GM19452 (cell line): Measurements from ENCODE around the gene ARHGAP26.
"Not testable (repeated sequence)": the region's sequence is repeated elsewhere in the genome, so short reads cannot be mapped to it uniquely, and the experiment has no call there.

Source experiments
- ATAC-seq: cut with Tn5 transposase; IDR thresholded peaks from one replicate; pipeline ENCODE4 v1.9.1; 2021; ENCODE audit not compliant: unreplicated experiment

ARHGAP26 gene

DNA sequence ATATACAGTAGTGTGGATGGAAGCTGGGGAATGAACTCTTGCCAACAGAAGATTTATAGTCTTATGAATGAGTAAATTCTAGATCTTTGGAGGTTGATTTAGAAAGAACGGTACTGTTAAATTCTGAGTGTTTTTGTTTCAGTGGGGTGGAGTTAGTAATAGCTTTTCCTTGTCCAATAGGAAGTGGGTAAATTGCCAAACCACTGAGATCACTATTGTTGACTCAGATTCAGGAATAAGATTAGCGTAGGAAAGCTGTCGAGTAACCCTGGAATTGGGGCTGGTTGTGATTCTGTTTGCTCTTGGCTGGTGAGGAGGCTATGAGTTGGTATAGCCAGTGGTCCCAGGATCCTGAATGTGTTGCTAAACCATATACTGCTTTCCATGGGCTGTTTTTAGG lies 155.6 kb downstream of the ARHGAP26 start:
- no peak for ATAC-seq

DNA sequence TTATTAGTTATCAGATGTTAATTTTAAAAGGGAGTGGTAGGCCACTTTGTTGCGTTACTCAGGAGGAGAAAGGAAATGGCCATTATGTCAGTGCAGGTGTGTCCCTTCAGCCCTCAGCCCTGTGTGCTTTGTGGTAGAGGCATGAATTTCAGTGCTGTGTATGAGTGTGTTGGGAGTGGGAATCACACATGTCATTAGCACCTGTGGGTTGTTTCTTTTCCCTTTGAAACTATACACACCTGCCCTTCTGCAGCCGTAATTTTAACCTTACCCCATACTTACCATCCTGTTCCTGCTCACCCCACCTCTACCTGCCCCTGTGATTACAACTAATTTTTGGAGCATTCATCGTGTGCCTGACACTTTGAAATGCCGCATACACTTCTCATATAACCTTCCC lies 156.4 kb downstream of the ARHGAP26 start:
- ATAC-seq, result no peak

DNA sequence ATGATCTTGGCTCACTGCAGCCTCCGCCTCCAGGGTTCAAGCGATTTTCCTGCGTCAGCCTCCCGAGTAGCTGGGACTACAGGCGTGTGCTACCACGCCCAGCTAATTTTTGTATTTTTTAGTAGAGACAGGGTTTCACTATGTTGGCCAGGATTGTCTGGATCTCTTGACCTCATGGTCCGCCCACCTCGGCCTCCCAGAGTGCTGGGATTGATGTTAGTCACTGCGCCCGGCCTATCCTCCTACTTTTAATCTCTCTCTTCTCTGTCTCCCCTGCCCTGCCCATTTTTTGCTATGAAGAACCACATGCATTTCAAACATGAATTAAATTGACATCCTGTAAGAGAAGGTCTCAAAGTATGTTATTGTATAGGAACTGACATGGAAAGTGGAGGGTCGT lies 158.8 kb downstream of the ARHGAP26 start:
- not testable (repeated sequence) for ATAC-seq

DNA sequence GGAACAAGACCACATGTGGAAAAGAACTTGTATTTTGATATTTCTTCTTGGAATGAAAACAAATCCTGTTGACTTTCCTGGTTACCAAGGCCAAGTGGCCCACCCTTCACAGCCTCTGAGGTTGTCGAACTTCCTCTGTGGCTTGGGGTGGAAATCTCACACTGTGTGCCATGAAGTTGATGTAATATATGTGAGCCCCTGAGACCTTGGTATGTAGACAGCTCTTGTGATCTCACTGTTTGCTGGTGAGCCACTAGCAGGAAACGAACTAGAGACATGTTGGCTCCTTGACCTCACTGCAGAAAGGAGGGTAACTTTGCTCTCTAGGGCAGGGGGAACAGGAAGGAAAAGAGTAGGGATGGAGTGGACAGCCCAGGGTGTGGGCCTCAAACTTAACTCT lies 159.4 kb downstream of the ARHGAP26 start:
- ATAC-seq, result no peak

DNA sequence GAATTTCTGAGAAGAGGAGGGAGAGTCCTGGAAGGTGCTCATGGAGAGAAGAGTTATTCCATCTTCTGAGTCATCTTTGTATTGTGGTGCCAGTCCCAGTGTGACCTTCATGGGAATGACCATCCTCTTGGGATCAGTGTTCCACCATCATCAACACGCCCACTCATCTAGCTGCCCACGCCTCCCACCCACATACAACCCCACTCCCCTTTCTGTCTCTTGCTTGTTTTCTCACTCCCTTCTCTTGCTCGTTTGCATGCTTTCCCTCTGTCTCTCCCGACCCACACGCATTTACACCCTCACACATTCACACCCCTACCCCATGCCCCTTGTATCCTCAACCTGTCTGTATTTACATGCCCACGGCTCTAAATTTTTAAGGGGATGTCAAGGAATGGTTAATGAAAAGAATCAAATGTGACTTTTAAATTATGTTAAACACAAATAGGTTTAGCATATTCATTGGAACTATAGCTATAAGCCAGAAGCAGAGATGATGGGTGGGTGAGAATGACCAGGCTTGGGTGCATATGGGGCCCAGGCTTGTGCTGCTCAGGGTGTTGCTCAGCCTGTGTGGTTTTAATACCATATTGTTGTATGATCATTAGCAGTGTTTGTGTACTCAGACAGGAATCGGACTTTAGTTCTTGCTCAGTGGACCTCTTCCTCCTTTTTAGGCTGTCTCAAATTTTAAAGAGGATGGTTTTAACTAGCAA lies 160.4 kb downstream of the ARHGAP26 start:
- ATAC-seq, result no peak

DNA sequence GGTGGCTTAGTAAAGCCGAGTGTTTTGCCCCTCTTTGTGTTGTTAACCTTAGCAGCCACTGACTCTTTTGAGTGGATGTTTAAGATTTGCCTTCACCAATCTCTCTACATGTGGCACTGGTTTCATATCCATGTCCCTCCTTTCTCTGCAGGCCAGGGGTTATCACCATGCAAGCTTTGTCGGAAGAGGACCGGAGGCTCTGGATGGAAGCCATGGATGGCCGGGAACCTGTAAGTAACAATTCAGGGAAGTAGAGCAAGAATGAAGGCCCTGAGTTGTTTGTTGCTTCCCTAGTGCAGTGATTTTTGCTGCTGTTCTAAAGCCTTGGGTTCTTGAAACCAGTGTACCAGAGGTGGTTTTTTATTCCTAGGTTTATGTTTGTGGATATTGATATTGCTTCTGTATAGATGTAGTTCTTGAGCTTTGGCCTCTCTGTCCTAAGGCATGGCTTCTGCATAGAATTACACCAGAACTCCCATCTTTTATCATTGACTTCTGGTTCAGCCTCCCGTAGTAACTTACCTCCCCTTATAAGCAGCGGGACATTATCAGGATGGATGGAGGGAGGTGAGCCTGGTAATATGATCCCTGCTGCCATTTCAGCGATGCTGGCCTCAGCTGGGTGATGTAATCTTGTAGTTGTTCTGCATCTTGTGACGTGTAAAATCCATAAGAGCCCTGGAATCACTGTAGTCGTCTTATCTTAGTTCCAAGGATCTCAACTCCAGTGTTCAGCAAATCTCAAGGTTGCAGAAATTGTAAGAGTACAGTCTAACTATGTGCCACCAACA lies 161.9 kb downstream of the ARHGAP26 start:
- ATAC-seq, result no peak

DNA sequence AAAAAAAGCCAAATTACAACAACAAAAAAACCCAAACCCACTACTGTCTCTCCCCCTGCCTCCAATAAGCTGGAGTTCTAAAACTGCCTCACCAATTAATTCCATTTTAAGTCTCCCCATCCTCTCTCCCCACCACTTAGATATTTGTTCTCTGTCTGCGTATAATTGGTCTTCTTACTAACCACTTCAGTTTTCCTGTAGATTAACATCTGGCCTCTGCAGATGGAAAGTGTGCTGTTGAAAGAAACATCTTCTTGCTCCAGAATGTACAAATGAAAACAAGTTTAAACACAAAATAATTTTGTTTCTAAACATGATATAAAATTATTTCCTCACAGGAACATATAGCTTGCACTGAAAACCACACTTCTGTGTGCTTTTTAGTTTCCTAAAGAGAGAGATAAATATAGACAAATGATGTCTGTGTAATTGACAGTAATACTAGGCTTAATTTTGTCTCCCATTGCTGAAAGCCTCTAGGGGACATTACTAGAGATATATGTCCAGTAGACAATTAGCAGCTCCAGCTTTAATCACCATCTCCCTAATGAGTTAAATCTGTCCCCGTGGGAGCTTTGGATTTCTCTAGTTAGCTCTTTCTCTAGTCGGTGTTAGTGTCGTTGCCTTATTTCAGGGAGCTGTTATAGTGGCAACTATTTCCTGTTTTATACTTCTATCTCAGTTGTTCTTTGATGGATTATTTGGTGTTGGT lies 164.0 kb downstream of the ARHGAP26 start:
- ATAC-seq, result no peak

DNA sequence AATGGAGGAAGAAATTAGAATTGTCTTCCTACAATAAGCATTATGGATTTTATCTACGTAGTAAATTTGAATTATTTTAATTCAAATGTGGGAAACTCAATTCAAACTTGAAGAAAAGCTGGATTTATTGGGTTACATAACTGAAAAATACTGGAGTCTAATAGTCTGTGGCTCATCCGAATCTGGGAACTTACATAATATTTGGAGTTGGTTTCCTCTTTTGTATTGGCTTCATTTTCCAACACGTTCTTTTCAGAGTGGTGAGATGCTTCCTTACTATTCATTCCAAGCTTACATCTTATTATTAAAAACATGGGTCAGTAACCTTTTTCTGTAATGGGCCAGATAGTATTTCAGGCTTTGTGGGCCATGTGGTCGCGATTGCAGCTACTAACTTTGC lies 164.8 kb downstream of the ARHGAP26 start:
- no peak for ATAC-seq

DNA sequence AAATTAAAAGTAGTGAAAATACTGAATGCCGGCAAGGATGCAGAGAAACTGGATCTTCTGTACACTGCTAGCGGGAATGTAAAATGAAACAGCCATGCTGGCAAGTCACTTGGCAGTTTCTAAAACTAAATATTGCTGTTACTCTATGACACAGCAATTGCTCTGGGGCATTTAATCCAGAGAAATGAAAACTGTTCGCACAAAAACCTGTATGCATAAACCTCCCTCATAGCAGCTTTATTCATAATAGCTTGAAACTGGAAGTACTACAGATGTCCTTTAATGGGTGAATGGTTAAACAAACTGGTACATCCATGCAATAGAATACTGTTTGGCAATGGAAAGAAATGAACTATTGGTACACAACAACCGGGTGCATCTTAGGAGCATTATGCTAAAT lies 167.2 kb downstream of the ARHGAP26 start:
- no peak for ATAC-seq

DNA sequence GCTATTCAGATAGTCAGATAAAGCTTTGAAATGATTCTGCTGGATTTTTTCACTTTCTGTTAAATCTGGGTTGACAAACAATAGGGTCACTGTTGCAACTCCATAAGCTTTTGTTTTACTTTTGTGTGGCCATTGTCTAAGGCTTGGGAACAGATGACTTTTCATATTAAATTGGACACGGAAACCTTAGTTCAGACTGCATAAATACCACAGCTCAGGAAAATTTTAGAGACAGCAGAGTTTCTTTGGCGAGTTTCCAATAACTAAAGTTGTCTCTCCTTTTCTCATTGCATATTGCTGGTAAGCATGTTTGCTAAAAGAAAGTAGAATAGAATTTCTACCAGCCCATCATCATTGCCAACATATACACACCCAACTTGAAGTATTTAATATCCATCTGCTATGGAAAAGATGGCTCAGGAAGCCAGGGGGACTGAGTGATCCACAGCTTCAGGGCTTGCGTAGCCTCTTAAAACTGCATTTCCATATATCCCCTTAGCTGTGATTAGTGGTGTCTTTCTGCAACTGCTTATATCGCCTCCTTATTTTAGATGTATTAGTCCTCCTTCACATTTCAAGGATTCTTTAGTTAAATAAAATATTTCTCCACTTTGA lies 168.2 kb downstream of the ARHGAP26 start:
- ATAC-seq, result no peak

DNA sequence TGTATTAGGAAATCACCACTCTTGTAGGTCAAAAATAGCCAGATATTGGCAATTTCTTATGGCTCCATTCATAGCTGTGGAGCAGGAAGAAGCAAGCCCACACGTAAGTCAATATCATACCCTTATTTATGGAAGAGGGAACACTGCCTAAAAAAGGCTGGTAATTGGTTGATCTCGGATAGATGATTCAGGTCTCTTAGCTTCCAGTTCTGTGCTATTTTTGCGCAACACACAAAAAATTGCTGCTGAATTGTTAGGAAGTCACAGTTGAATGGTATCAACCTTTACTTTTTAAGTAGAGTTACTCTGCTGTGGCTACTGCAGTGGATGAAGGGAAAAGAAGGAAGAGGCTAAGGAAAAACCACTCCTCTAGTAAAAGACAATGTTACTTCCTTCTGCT lies 168.8 kb downstream of the ARHGAP26 start:
- ATAC-seq, result no peak

DNA sequence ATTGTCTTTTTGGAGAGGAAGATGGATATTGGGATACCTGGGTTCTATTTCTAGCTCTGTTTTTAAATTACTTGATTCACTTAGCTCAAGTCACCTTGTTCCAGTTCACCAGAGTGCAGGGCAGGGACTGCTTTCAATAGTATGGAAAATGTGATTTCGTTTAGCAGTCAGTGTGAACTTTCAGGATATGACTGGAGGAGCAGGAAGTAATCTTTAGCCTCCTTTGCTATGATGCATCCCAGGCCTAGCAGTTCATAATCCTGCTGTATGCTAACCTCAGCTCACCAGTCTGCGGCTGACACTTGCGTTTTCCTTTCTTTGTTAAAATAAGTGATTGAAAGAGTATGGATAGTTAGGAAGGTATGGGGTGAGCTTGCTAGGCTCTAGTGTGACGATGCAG lies 169.7 kb downstream of the ARHGAP26 start:
- no peak for ATAC-seq

DNA sequence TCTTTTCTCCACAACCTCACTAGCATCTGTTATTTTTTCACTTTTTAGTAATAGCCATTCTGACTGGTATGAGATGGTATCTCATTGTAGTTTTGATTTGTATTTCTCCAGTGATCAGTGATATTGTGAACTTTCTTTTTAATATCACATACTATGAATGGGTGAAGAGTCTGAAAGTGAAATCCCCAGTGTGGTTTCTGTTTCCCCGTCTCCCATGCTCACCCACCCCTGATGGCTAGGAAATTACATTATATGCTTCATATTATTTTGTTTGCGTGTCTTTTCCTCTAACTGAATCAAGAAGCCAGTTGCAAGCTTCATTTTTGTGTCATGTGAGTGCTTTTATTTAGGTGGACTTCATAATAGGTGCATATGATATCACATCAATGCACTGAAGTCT lies 171.1 kb downstream of the ARHGAP26 start:
- no peak for ATAC-seq

DNA sequence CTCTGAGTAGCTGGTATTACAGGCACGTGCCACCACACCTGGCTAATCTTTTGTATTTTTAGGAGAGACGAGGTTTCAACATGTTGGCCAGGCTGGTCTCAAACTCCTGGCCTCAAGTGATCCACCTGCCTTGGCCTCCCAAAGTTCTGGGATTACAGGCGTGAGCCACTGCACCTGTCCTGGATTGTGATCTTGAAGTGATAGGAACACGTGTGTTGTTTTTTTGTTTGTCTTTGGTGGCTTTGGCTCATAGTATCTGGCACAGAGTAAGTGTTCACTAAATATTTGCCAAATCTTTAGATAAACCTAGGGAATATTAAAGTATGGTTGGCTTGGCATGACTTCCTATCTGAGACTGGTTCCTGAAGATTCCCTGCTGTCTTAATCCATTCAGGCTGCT lies 172.7 kb downstream of the ARHGAP26 start:
- no peak for ATAC-seq

DNA sequence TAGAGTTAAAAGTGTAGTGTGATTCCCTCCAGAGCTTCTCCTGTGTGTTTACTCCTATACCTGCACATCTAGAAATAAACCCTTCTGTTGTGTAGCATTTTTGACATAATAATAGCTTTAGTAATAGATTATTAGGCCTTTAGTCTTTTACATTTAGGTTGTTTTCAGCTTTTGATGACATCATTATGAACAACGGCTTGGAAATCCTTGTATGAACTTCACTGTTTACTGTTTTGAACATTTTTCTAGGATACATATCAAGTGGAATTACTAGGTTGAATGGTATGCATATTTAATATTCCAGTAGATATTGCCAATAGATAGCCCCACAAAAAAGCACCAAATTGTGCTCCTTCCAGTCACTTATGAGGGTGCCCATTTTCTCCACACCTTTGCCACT lies 174.0 kb downstream of the ARHGAP26 start:
- no peak for ATAC-seq

DNA sequence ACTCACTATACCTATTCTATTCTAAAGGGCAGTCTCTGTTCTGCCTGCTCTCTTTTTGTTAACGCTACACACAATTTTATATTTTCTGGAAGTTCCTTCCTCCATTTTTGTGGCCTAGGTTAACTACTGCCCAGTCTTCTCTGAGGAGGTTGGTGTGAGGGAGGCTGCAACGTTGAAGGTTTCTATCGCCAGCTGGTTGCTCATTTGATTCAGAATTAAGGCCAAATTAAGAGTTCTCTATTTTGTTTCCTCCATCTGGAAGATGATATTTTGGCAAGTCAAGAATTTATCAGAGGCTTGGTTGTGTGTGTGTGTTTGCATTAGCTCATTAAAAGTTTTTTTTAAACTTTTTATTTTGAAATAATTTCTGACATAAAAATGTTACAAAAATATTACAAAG lies 175.1 kb downstream of the ARHGAP26 start:
- ATAC-seq, result no peak

DNA sequence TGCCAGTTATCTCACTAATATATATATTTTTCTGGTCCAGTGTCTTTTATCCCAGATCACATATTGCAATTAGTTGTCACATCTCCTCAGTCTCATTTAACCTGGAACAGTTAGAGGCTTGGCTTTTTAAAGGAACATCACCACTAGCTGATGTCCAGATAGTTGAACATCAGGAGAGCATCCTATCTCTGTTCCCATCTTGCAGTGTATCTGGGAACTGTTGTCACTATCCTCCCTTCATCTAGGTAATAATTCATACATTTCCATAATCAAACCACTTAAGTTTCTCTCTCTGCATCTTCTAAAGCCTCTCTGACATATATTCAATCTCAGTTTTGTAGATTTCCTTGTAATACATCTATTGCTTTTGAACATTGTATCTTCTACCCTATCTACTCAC lies 175.7 kb downstream of the ARHGAP26 start:
- no peak for ATAC-seq

DNA sequence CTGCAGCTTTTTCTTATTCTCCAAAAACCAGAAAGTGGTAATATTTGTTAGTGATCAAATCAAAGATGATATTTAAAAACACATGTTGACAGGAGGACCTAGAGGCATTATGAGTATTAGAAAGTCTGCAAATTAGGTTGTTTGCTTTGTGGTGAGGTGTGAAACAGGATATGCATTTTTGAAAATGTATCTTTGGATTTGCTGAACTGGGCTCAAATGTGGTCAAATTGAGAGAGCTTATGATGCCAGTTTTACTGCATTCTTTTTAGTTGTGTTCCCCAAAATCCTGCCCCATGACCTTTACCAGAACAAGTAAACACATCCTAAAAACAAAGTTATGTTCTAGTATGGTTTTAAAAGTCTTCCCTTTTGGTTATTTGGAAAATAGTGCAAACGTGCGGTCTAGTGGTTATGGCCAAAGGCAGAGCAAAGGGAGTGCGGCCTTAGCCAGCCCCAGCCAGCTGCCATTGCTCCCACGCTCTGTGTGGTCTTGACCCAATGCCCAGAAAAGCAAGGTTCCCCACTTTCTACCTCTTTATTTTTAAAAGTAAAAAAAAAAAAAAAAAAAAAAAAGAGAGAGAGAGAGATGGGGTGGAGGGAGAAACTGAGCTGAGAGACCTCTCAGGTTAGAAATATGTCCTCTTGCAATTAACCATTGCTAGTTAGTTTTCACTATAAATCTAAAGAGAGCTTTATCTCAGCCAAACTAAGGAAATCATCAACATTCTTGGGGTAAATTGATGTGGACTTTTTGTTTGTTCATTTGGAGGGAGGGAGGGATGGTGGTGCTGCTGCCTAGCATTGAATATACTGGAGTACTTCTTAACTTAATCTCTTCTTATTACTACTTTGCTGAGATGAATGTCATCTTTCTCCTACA lies 176.6 kb downstream of the ARHGAP26 start:
- no peak for ATAC-seq

DNA sequence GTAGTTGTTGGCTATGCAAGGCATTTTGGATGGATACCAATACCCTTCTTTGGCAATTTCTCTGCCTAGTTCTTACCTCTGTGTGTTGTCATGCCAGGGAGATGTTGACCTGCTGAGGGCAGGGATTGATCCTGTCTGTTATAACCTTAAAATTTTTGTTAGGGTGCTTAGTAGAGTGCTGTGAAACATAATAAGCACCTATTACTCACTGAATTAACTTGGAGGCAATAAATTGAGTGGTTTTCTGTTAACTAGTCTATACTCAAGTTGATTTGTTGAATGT lies 177.2 kb downstream of the ARHGAP26 start:
- ATAC-seq, result no peak

DNA sequence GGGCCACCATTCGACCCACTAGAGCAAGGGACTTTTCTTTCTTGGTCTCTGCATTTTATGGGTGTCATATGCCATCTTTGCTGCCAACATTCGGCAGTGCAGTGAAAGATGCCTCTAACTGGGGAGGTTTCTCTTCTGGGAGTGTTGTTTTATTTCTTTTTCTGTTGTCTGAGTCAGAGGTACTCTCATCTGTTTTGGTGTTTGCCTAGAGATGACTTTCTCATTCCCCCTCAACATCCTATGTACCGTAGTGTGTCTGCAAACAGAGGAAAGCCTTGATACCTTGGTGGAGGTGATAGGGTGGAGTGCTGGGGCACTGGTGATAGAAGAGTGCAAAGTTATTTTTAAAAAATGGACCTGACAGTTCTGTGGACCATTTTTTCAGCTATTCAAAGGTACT lies 182.1 kb downstream of the ARHGAP26 start:
- ATAC-seq, result no peak

DNA sequence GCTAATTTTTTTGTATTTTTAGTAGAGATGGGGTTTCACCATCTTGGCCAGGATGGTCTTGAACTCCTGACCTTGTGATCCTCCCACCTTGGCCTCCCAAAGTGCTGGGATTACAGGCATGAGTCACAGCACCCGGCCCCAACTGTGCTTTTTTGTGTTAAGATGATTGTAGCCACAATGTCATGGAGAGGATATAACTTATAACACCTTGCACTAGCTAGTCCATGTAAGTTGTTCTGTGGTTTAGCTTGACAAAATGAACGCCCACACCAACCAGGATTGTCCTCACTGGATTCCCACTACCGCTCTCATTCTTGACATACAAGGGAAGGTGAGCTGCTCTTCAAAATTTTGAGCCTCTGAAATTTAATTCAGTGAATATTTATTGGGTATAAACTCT lies 182.7 kb downstream of the ARHGAP26 start:
- ATAC-seq, result not testable (repeated sequence)
